ENCODE results near the gene TUBGCP6. TPM values are rescaled to one million over a fixed set of nuclear protein-coding genes. Genes with fewer than 3 reads are reported as not detected.

The TUBGCP6 gene
- total RNA-seq, 4 donors from 2014 or later: 20.3 to 44.3 (median 32.2) TPM

DNA sequence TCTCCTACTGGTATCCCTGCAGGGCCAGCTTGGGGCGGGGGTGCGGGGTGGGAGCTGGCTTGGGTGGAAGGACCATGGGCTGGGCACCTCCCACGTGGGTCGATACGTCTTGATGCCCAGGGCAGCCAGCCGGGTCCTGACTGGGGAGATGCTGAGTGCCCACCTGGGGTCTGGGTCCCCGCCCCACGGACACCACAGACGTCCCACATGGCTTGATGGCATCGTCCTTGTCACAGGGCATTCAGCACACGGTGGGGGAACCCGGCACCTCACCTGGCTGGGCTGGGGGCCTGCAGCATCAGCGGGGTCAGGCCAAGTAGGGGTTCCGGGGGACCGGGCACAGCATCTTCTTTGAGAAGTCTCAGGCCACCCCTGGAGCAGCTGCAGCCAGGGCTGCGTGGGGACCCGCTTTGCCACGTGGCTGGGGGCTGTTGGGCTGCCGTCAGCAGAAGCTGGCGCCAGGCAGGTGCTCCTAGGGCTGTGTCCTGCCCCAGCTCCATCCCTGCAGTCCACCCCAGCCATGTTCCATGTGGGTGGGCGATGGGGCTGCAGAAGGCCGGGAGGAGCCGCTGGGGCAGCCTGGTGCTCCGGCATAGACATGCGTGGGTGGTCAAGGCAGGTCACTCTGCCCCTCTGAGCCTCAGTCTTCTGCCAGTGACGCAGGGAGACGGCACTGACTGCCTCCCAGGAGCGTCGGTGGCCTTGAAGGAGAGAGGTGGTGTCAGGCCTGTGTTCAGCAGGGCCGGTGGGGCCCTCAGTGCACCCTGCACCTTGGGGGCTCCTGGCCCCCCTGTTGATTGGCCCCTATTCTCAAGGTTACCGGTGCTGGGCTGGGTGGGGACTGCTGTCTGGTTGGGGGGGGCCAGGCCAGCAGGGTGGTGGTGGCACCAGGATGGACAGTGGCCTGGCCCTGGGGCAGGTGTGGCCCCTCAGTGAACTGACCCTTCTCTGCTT is 35.6 kb downstream of the TUBGCP6 start:
- intact Hi-C loops (cut with DNase I): no loop called here
- DNase-seq: no peak
- peaks cover 14 to 95% (median 33%) of the 10 kb centered on the region in 3 donors for H3K36me3 ChIP-seq
- H3K4me1 ChIP-seq: peaks cover 0 to 49% (median 0%) of the 10 kb centered on the region in 3 donors
- 74% methylated on average over 9 of the region's 31 CpGs; no CpG with 5 or more reads in 1 of the 2 donors for WGBS, 2 donors
- H3K4me3 ChIP-seq: no peak overlapping the region
- H3K27me3 ChIP-seq: no peaks in the 10 kb centered on the region
- H3K27ac ChIP-seq: no peak overlapping the region
- TF ChIP-seq POLR2A (IDR thresholded peaks at IDR 0.05): no peak
- TF ChIP-seq, protein P1, sequence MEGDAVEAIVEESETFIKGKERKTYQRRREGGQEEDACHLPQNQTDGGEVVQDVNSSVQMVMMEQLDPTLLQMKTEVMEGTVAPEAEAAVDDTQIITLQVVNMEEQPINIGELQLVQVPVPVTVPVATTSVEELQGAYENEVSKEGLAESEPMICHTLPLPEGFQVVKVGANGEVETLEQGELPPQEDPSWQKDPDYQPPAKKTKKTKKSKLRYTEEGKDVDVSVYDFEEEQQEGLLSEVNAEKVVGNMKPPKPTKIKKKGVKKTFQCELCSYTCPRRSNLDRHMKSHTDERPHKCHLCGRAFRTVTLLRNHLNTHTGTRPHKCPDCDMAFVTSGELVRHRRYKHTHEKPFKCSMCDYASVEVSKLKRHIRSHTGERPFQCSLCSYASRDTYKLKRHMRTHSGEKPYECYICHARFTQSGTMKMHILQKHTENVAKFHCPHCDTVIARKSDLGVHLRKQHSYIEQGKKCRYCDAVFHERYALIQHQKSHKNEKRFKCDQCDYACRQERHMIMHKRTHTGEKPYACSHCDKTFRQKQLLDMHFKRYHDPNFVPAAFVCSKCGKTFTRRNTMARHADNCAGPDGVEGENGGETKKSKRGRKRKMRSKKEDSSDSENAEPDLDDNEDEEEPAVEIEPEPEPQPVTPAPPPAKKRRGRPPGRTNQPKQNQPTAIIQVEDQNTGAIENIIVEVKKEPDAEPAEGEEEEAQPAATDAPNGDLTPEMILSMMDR (IDR thresholded peaks at IDR 0.05): no peak
- H3K9me3 ChIP-seq: no peaks in the 10 kb centered on the region

DNA sequence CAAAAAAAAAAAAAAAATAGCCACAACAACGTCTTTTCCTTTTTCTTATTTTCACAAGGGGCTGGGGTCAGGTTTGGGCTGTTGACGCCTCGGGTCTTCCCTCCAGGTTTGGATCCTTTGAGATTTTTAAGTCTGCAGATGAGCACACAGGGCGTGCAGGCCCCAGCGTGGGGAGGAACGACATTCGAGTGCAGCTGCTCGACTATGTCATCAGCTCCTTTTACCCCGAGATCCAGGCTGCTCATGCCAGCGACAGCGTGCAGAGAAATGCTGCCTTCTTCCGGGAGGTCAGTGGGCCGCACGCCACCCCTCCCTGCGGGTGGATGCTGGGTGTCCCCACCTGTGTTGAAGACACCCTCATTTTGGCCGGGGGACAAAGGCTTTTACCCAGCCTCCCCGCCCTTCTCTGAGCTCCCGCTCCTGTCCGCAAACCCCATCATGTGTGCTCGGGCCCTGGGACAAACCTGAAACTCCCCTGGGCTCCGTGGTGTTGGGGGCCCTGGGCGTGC is 36.3 kb downstream of the TUBGCP6 start:
- no peak for DNase-seq
- TF ChIP-seq, protein P1 (IDR thresholded peaks at IDR 0.05): no peak
- no peak for TF ChIP-seq POLR2A (IDR thresholded peaks at IDR 0.05)
- 81 to 83% methylated on average over 9 of the region's 22 CpGs for WGBS, 2 donors
- no peaks in the 10 kb centered on the region for H3K27me3 ChIP-seq
- H3K36me3 ChIP-seq: peaks cover 14 to 95% (median 33%) of the 10 kb centered on the region in 3 donors
- no peaks in the 10 kb centered on the region for H3K9me3 ChIP-seq
- peaks cover 0 to 49% (median 0%) of the 10 kb centered on the region in 3 donors for H3K4me1 ChIP-seq
- H3K27ac ChIP-seq: no peak overlapping the region
- intact Hi-C loops (cut with DNase I): no loop called here
- H3K4me3 ChIP-seq: no peak overlapping the region

DNA sequence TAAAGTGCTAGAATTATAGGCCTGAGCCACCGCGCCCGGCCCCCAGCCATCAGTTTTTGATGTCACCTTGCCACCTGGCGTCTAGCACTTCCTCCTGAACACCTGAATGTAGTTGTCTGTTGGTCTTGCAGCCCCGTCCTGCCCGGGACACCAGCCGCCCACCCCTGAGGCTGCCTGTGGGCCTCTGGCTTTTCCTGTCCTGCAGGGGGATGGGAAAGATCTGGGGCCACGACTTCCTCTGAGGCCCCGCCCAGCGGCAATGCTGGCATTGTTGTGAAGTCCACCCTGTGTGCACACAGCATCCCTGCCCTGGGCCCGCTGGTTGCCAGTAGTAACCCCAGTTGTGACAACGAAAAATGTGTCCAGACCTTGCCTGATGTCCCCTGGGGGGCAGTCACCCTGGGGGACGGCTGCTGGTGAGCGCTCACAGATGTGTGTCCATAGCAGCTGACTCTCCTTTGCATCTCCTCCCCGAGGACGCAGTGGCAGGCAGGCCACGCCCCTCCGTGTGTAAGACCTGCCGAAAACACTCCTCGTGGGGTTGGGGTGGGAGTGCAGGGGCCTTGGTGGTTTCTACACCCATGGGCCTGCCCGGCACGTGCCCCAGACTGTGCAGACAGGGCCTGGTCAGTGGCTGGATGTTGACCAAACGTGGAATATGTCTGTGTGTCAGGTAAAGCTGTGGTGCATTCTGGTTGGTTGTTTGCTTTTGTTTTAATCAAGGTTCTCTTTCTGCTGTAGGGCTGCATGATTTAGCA is 37.3 kb downstream of the TUBGCP6 start:
- no peak for DNase-seq
- Histone ChIP-seq H3K4me3 (no peak overlapping the region), H3K9me3 (no peaks in the 10 kb centered on the region), H3K27ac (peak overlapping the region in 1 of 4 donors; percentile 61), H3K27me3 (no peaks in the 10 kb centered on the region), H3K4me1 (peaks cover 0 to 54% (median 0%) of the 10 kb centered on the region in 3 donors), H3K36me3 (peaks cover 14 to 93% (median 29%) of the 10 kb centered on the region in 3 donors)
- TF ChIP-seq, protein P1 (IDR thresholded peaks at IDR 0.05): no peak
- no peak for TF ChIP-seq POLR2A (IDR thresholded peaks at IDR 0.05)
- intact Hi-C loops (cut with DNase I): no loop called here
- WGBS, 2 donors: 66 to 72% methylated on average over 6 to 11 of the region's 23 CpGs

DNA sequence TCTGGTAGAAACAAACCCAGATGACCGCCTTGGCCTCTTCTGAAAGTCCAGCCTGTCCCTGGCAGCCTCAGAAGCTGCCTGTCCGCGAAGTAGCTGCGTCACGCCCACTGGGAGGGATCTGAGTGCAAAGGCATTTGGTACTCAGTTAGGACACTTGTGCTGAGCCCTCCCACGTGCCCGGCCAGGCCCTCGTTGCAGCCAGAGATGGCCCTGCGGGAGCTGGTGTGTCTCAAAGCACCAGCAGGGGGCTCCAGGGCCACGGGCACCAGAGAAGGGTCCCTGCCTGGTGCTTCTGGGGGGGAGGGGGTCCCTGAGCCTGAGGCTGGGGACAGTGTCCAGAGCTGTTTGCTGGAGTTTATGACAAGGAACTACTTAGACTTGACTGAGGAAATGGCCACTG is 38.2 kb downstream of the TUBGCP6 start:
- Histone ChIP-seq H3K4me1 (peaks cover 7 to 64% (median 8%) of the 10 kb centered on the region in 3 donors), H3K27me3 (no peaks in the 10 kb centered on the region), H3K27ac (peak overlapping the region in 2 of 4 donors; percentile 55 to 61), H3K36me3 (peaks cover 14 to 83% (median 24%) of the 10 kb centered on the region in 3 donors), H3K9me3 (no peaks in the 10 kb centered on the region), H3K4me3 (no peak overlapping the region)
- no peak for DNase-seq
- intact Hi-C loops (cut with DNase I): no loop called here
- TF ChIP-seq, protein P1 (IDR thresholded peaks at IDR 0.05): peak in 4 of 6 experiments; percentile 14 to 31 (median 26)
- TF ChIP-seq POLR2A (IDR thresholded peaks at IDR 0.05): no peak
- WGBS, 2 donors: 100% methylated on average over 1 of the region's 10 CpGs; no CpG with 5 or more reads in 1 of the 2 donors

Data from esophagus squamous epithelium (tissue), 5 donors.